Caco-2 (cell line): ENCODE measurements around the gene KMT5B. TPM values are rescaled to one million over a fixed set of nuclear protein-coding genes. Genes with fewer than 3 reads are reported as not detected.

Source experiments
- BruUV-seq: library from RNA; stranded (reverse); fragments of 400-500 nt; replicated peaks from 2 replicates; lab custom pipeline; 2021; lab: Mats Ljungman, UMichigan
- CTCF ChIA-PET: fragments of 300-600 bp; sonication (Branson Sonifier 250); formaldehyde crosslinking; loops from one replicate; lab custom pipeline; 2022; ENCODE audit warnings: antibody characterized with exemption; lab: Charles Lee
- POLR2A ChIA-PET: fragments of 300-600 bp; sonication (Branson Sonifier 250); formaldehyde crosslinking; loops from one replicate; lab custom pipeline; 2022; ENCODE audit warnings: antibody characterized with exemption; lab: Charles Lee
- DNase-seq, 2 experiments: peaks; one replicate each; pipeline versions ENCODE4 v3.0.0 to v3.0.0-alpha.2; 2020 to 2022
- H3K27me3 ChIP-seq: replicated peaks from 2 replicates; pipeline ENCODE4 v1.6.0; 2011; ENCODE audit warnings: low read length; ENCODE audit not compliant: control insufficient read depth, insufficient read depth
- H3K36me3 ChIP-seq: 2 replicates; pipeline ENCODE4 v1.5.1; 2011; ENCODE audit warnings: low read length; ENCODE audit not compliant: control insufficient read depth, insufficient read depth
- H3K4me1 ChIP-seq: fragments of 250-450 bp; sonication (Bioruptor Pico); 2 replicates; pipeline ENCODE4 v1.5.1; 2020; ENCODE audit warnings: mild to moderate bottlenecking
- H3K4me3 ChIP-seq: 2 replicates; pipeline ENCODE4 v1.5.1; 2011; ENCODE audit warnings: low read depth, mild to moderate bottlenecking, control low read depth, low read length
- H3K9me3 ChIP-seq: fragments of 250-450 bp; sonication (Bioruptor Pico); 2 replicates; pipeline ENCODE4 v1.5.1; 2020; ENCODE audit warnings: mild to moderate bottlenecking, moderate library complexity
- H3K27ac Mint-ChIP-seq: one replicate; pipeline ENCODE4 v1.8.0; 2022; ENCODE audit warnings: mixed read lengths; ENCODE audit not compliant: unreplicated experiment
- H3K27me3 Mint-ChIP-seq: one replicate; pipeline ENCODE4 v1.8.0; 2022; ENCODE audit warnings: mixed read lengths; ENCODE audit not compliant: insufficient read depth, unreplicated experiment
- H3K36me3 Mint-ChIP-seq: one replicate; pipeline ENCODE4 v1.8.0; 2022; ENCODE audit warnings: mild to moderate bottlenecking, mixed read lengths; ENCODE audit not compliant: insufficient read depth, unreplicated experiment
- H3K4me1 Mint-ChIP-seq: one replicate; pipeline ENCODE4 v1.8.0; 2022; ENCODE audit warnings: low read depth, mixed read lengths; ENCODE audit not compliant: unreplicated experiment
- H3K4me3 Mint-ChIP-seq: one replicate; pipeline ENCODE4 v1.8.0; 2022; ENCODE audit warnings: mild to moderate bottlenecking, moderate library complexity, mixed read lengths; ENCODE audit not compliant: unreplicated experiment
- H3K9me3 Mint-ChIP-seq: one replicate; pipeline ENCODE4 v1.8.0; 2022; ENCODE audit warnings: mixed read lengths; ENCODE audit not compliant: unreplicated experiment
- intact Hi-C: fragments of 100-400 bp; cut with micrococcal nuclease; formaldehyde crosslinking; loops from one replicate; pipeline ENCODE4 v1.10.0; 2022; ENCODE audit not compliant: unreplicated experiment
- total RNA-seq: library from RNA; stranded (reverse); gene quantifications from 2 replicates; pipeline ENCODE4 v1.2.3, GENCODE V29; 2022
- TF ChIP-seq, protein P1 (sequence below), 2 experiments: fragments of 200-600 bp in 1 of 2; IDR thresholded peaks; 1 replicate in 1 of 2; 2 replicates in 1 of 2; pipeline versions ENCODE4 v1.5.1 to v1.8.0; 2011 to 2022; ENCODE audit warnings: antibody characterized with exemption in 1 of 2, control low read depth in 1 of 2, inconsistent platforms in 1 of 2, low read depth in 1 of 2, low read length in 1 of 2, mild to moderate bottlenecking in 1 of 2, moderate library complexity in 1 of 2; ENCODE audit not compliant: insufficient read depth in 1 of 2, severe bottlenecking in 1 of 2, unreplicated experiment in 1 of 2

Gene KMT5B
- total RNA-seq, 1 experiment from 2014 or later: 91.2 TPM

DNA sequence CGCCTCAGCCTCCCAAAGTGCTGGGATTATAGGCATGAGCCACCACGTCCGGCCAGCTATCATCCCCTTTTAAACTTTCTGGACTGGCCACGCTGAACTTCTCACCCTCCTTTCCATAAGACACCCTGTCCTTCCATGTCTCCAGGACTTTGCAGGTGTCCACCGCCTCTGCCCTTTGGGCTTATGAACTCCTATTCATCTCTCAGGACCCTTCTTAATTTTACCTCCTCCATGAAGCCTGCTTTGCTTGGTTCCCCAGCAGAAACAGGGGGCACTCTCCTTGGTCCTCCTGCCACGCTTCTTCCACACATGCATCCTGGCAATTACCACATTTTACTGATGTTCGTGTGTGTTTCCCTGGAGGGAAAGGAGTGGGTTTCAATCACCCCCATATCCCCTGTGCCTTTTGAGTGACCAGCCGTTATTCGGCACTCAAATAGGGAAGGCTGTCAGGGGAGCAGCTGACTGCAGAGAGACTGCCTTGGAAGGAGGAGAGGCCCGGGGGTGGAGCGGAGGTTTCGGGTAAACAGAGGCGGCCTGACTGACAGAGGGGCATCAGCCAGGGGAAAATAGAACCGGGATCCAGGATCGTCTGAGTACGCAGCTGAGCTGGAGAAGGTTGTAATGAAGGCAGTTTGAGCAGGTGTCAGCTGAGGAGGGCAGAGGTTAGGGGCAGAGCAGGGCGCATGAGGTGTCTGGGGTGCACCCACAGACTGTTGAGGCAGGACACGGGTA lies 64.9 kb downstream of the KMT5B start:
- H3K4me3 Mint-ChIP-seq: no peak overlapping the region
- ChIA-PET CTCF (no interaction called here), POLR2A (interaction anchor here (0.6 to 1.4 kb wide), 2 partner anchors 10 kb away, joined by 3 to 4 read pairs; no protein-coding TSS in a partner anchor)
- H3K27me3 Mint-ChIP-seq: no peaks in the 10 kb centered on the region
- H3K27me3 ChIP-seq: no peaks in the 10 kb centered on the region
- H3K9me3 ChIP-seq: no peaks in the 10 kb centered on the region
- no peak overlapping the region for H3K4me3 ChIP-seq
- TF ChIP-seq, protein P1, sequence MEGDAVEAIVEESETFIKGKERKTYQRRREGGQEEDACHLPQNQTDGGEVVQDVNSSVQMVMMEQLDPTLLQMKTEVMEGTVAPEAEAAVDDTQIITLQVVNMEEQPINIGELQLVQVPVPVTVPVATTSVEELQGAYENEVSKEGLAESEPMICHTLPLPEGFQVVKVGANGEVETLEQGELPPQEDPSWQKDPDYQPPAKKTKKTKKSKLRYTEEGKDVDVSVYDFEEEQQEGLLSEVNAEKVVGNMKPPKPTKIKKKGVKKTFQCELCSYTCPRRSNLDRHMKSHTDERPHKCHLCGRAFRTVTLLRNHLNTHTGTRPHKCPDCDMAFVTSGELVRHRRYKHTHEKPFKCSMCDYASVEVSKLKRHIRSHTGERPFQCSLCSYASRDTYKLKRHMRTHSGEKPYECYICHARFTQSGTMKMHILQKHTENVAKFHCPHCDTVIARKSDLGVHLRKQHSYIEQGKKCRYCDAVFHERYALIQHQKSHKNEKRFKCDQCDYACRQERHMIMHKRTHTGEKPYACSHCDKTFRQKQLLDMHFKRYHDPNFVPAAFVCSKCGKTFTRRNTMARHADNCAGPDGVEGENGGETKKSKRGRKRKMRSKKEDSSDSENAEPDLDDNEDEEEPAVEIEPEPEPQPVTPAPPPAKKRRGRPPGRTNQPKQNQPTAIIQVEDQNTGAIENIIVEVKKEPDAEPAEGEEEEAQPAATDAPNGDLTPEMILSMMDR (IDR thresholded peaks at IDR 0.05; ENCODE audit: insufficient read depth in 1 of 2, low read depth in 1 of 2, low read length in 1 of 2, severe bottlenecking in 1 of 2, unreplicated experiment in 1 of 2): no peak
- H3K4me1 ChIP-seq: peaks cover 41% of the 10 kb centered on the region
- peaks cover 13% of the 10 kb centered on the region for H3K36me3 Mint-ChIP-seq
- DNase-seq: no peak
- no peaks in the 10 kb centered on the region for H3K36me3 ChIP-seq
- BruUV-seq: no TSS peak
- H3K4me1 Mint-ChIP-seq: peaks cover 26% of the 10 kb centered on the region
- intact Hi-C loops: loop anchor here (5.0 kb wide), 1 partner anchor 41 kb away; no protein-coding TSS in a partner anchor
- peak overlapping the region; percentile 0 for H3K27ac Mint-ChIP-seq
- no peaks in the 10 kb centered on the region for H3K9me3 Mint-ChIP-seq

DNA sequence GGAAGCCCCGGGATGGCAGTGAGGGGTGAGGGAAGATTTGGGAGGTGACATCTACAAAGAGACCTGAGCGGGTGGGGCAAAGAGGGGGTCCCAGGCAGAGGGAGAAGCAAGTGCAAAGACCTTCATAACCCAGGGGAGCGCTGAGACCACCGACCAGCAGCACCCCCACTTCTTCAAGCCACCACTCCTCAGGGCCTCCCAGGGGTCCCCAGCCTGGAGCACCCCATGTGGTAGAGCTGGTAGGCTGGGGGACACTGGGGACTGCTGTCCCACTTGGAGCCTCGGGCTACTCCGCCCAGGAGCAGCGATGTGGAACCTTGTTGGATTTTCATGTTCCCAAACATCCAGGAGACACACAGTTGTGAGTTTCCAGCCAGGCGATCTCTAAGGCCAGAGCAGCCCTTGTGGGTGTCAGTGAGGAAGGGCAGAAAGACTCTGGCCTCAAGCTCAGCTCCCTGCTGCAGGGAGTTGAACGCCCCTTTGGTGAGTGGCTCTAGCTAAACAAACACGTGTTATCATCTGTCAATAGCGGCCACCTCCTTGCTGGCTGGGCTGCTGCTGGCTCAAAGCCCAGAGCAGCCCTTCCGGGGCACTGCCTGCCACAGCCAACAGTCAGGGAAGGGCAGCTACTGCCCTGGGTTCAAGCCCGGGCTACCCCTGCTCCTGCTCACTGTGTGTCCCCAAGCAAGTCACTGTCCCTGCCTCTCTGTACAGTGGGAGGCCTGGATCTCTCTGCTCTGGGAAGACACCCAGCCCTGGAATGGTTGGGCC lies 66.2 kb downstream of the KMT5B start:
- DNase-seq: peak; percentile 88 to 94
- no peak overlapping the region for H3K4me3 Mint-ChIP-seq
- Histone ChIP-seq H3K4me3 (no peak overlapping the region), H3K9me3 (no peaks in the 10 kb centered on the region), H3K36me3 (no peaks in the 10 kb centered on the region), H3K27me3 (no peaks in the 10 kb centered on the region), H3K4me1 (peaks cover 41% of the 10 kb centered on the region)
- peak overlapping the region; percentile 0 for H3K27ac Mint-ChIP-seq
- TF ChIP-seq, protein P1 (IDR thresholded peaks at IDR 0.05; ENCODE audit: insufficient read depth in 1 of 2, low read depth in 1 of 2, low read length in 1 of 2, severe bottlenecking in 1 of 2, unreplicated experiment in 1 of 2): peak in 1 of 2 experiments; percentile 6
- H3K27me3 Mint-ChIP-seq: no peaks in the 10 kb centered on the region
- ChIA-PET CTCF (interaction anchor here (0.6 to 1.5 kb wide), 7 partner anchors 9 to 111 kb away, joined by 3 to 15 read pairs (median 4); no protein-coding TSS in a partner anchor), POLR2A (interaction anchor here (0.5 to 1.4 kb wide), 10 partner anchors 9 to 578 kb away, joined by 3 to 12 read pairs (median 4); no protein-coding TSS in a partner anchor)
- no TSS peak for BruUV-seq
- intact Hi-C loops: loop anchor here (1.0 to 5.0 kb wide), 4 partner anchors 9 to 40 kb away; partner anchors contain the start of gene CHKA
- H3K36me3 Mint-ChIP-seq: peaks cover 5% of the 10 kb centered on the region
- H3K9me3 Mint-ChIP-seq: no peaks in the 10 kb centered on the region
- H3K4me1 Mint-ChIP-seq: peaks cover 26% of the 10 kb centered on the region

DNA sequence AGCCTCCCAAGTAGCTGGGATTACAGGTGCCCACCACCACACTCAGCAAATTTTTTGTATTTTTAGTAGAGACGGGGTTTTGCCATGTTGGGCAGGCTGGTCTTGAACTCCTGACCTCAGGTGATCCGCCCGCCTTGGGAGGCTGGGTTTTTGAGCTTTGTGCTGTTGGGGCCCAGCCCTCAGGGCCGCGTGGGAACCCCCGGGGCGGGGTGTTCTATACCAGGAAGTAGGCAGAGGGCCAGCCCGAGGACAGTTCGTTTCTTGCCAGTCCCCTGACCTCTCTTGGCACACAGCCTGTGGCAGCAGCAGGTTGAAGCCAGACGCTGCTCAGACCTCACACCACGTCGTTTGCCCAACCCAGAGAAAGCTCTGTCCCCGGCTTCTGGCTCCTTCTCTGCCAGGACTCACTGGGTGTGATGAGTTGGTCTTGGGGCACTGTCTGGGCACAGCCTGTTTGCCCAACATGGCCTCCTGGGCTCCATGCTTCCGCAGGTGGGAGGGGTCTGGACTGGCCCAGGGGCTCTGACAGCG lies 67.0 kb downstream of the KMT5B start:
- Mint-ChIP-seq H3K4me1 (peaks cover 26% of the 10 kb centered on the region), H3K36me3 (no peaks in the 10 kb centered on the region), H3K4me3 (no peak overlapping the region), H3K27me3 (no peaks in the 10 kb centered on the region), H3K27ac (peak overlapping the region; percentile 75), H3K9me3 (no peaks in the 10 kb centered on the region)
- CTCF ChIA-PET: interaction anchor here (1.0 to 1.5 kb wide), 3 partner anchors 8 to 18 kb away, joined by 3 to 15 read pairs (median 4); no protein-coding TSS in a partner anchor
- H3K9me3 ChIP-seq: no peaks in the 10 kb centered on the region
- TF ChIP-seq, protein P1 (IDR thresholded peaks at IDR 0.05; ENCODE audit: insufficient read depth in 1 of 2, low read depth in 1 of 2, low read length in 1 of 2, severe bottlenecking in 1 of 2, unreplicated experiment in 1 of 2): no peak
- POLR2A ChIA-PET: interaction anchor here (0.6 to 1.4 kb wide), 2 partner anchors 8 to 126 kb away, joined by 3 to 11 read pairs; no protein-coding TSS in a partner anchor
- intact Hi-C loops: loop anchor here (5.0 kb wide), 1 partner anchor 39 kb away; no protein-coding TSS in a partner anchor
- BruUV-seq: no TSS peak
- no peak overlapping the region for H3K4me3 ChIP-seq
- DNase-seq: peak in 1 of 2 experiments; percentile 30
- H3K36me3 ChIP-seq: no peaks in the 10 kb centered on the region
- H3K27me3 ChIP-seq: no peaks in the 10 kb centered on the region
- peaks cover 41% of the 10 kb centered on the region for H3K4me1 ChIP-seq
